CD4-positive, alpha-beta T cell treated with Interleukin-12 subunit alpha and Interleukin-12 subunit beta, for 1 hour (primary cell): ENCODE data around the gene LY6G5C.
A peak's percentile ranks its signal among the peaks of the same experiment; 100 is the strongest.

Experiments
- DNase-seq: peaks from one replicate; pipeline ENCODE4 v3.0.0-alpha.2; 2020

LY6G5C gene

GRCh38 chr6:31680226-31681134 lies at the start of gene LY6G5C:
LY6G5C (minus strand) TSS chr6:31681067; CDS start chr6:31680373, 694 bp downstream.
- peak; percentile 79 for DNase-seq

GRCh38 chr6:31729979-31730630 lies 49.2 kb upstream of the LY6G5C start:
- peak; percentile 78 for DNase-seq

- peak; percentile 85 for DNase-seq
Measured at GRCh38 chr6:31729515-31729978, 48.7 kb upstream of the LY6G5C start.

- no peak for DNase-seq
Measured at GRCh38 chr6:31728767-31729514, 48.1 kb upstream of the LY6G5C start, which contains the start of gene DDAH2. DDAH2 (minus strand) TSS chr6:31729299; CDS start chr6:31729161, 138 bp downstream.

GRCh38 chr6:31727717-31728671 lies 47.1 kb upstream of the LY6G5C start:
- no peak for DNase-seq

GRCh38 chr6:31727034-31727716 lies 46.3 kb upstream of the LY6G5C start:
- DNase-seq, result peak; percentile 31

- no peak for DNase-seq
Measured at GRCh38 chr6:31725502-31726350, 44.9 kb upstream of the LY6G5C start.

GRCh38 chr6:31723980-31724691 lies 43.3 kb upstream of the LY6G5C start:
- DNase-seq, result no peak

GRCh38 chr6:31723245-31723979 lies 42.5 kb upstream of the LY6G5C start, which contains the start of gene MPIG6B:
MPIG6B (plus strand) TSS chr6:31723373; CDS start chr6:31723384, 11 bp downstream.
- DNase-seq, result no peak

GRCh38 chr6:31722173-31722572 lies 41.3 kb upstream of the LY6G5C start:
- DNase-seq, result no peak

- DNase-seq, result no peak
Measured at GRCh38 chr6:31721351-31722020, 40.6 kb upstream of the LY6G5C start, which contains the start of gene LY6G6C. LY6G6C (minus strand) TSS chr6:31721746; CDS start chr6:31721679, 67 bp downstream.

GRCh38 chr6:31720196-31720770 lies 39.4 kb upstream of the LY6G5C start:
- no peak for DNase-seq

- no peak for DNase-seq
Measured at GRCh38 chr6:31719001-31719400, 38.1 kb upstream of the LY6G5C start.

- DNase-seq, result no peak
Measured at GRCh38 chr6:31718265-31718664, 37.4 kb upstream of the LY6G5C start.

- DNase-seq, result no peak
Measured at GRCh38 chr6:31717499-31718222, 36.8 kb upstream of the LY6G5C start.

GRCh38 chr6:31715022-31715958 lies 34.4 kb upstream of the LY6G5C start, which contains the start of gene LY6G6D:
LY6G6D (plus strand) TSS chr6:31715348; CDS start chr6:31715356, 8 bp downstream.
- DNase-seq, result no peak
